ENCODE results near the gene TUBB1. TPM values are rescaled to one million over a fixed set of nuclear protein-coding genes. Genes with fewer than 3 reads are reported as not detected.

TUBB1 gene
- total RNA-seq, 4 donors from 2014 or later, result 0.15 TPM; not detected in 3

GRCh38 chr20:59074456-59074855, 55.2 kb downstream of the TUBB1 start:
- Histone ChIP-seq H3K4me3 (no peak overlapping the region), H3K4me1 (no peaks in the 10 kb centered on the region), H3K9me3 (no peaks in the 10 kb centered on the region), H3K27me3 (peaks cover 32% of the 10 kb centered on the region), H3K27ac (no peak overlapping the region), H3K36me3 (no peaks in the 10 kb centered on the region)
- TF ChIP-seq POLR2AphosphoS5 (IDR thresholded peaks at IDR 0.05) (no peak), EP300 (IDR thresholded peaks at IDR 0.05) (no peak), POLR2A (IDR thresholded peaks at IDR 0.05) (no peak), CTCF (IDR thresholded peaks at IDR 0.05) (no peak)
- WGBS, 2 donors (ENCODE audit: low coverage in 1 of 2), result 26 to 51% methylated on average over 3 of the region's 3 CpGs
- no peak for ATAC-seq

- no peak for ATAC-seq
- H3K27me3 ChIP-seq, result peaks cover 38% of the 10 kb centered on the region
- H3K4me3 ChIP-seq, result no peak overlapping the region
- WGBS, 2 donors (ENCODE audit: low coverage in 1 of 2), result 60 to 79% methylated on average over 2 to 3 of the region's 4 CpGs
- TF ChIP-seq POLR2AphosphoS5 (IDR thresholded peaks at IDR 0.05), result no peak
- no peak for TF ChIP-seq POLR2A (IDR thresholded peaks at IDR 0.05)
- TF ChIP-seq EP300 (IDR thresholded peaks at IDR 0.05), result no peak
- no peak for TF ChIP-seq CTCF (IDR thresholded peaks at IDR 0.05)
- no peaks in the 10 kb centered on the region for H3K9me3 ChIP-seq
- no peak overlapping the region for H3K27ac ChIP-seq
- H3K36me3 ChIP-seq, result no peaks in the 10 kb centered on the region
- H3K4me1 ChIP-seq, result no peaks in the 10 kb centered on the region
Measured at GRCh38 chr20:59075934-59076508, 56.8 kb downstream of the TUBB1 start.

Other genes with a start within 250 kb of the TUBB1 start
- under 1 TPM in 1 of 4 donors, not detected in 3; 0.19 TPM for gene GNAS-AS1, start 168.5 kb upstream of the TUBB1 start, total RNA-seq
- gene GNAS, start 166.7 kb upstream of the TUBB1 start, total RNA-seq, result 100 to 1,000 TPM; 521 to 893 (median 652) TPM
- gene NELFCD, start 38.2 kb upstream of the TUBB1 start, total RNA-seq, result 10 to 100 TPM; 26.5 to 48.6 (median 36.1) TPM
- gene CTSZ, start 12.2 kb upstream of the TUBB1 start, total RNA-seq, result 100 to 1,000 TPM; 167 to 222 (median 176) TPM
- gene ATP5F1E, start 12.9 kb downstream of the TUBB1 start, total RNA-seq, result 10 to 100 TPM; 23.1 to 40.6 (median 35.4) TPM
- gene PRELID3B, start 23.4 kb downstream of the TUBB1 start, total RNA-seq, result 10 to 100 TPM; 35.1 to 60.8 (median 40.0) TPM
- gene ZNF831, start 144.4 kb downstream of the TUBB1 start, total RNA-seq, result 1 to 10 TPM in 1 of 4 donors, under 1 TPM in 3; 0.15 to 1.2 (median 0.37) TPM

Data from gastroesophageal sphincter (tissue), 4 donors.